Psoas muscle (tissue), 8 donors: ENCODE results near the gene MCRIP2. TPM values are rescaled to one million over a fixed set of nuclear protein-coding genes. Genes with fewer than 3 reads are reported as not detected.

ENCODE experiments used
- ATAC-seq, 4 donors: fragments of 200-7000 bp; cut with Tn5 transposase; one replicate each; pipeline ENCODE4 v1.9.1; 2020; ENCODE audit warnings: moderate library complexity in 3 of 4, mild to moderate bottlenecking in 2 of 4
- DNase-seq, 2 donors: peaks; one replicate each; pipeline ENCODE4 v3.0.0-alpha.2; 2020
- H3K27ac ChIP-seq: fragments of 200-600 bp; one replicate; pipeline ENCODE4 v1.8.0; 2022
- H3K27me3 ChIP-seq, 3 donors: fragments of 200-600 bp in 1 of 3; one replicate each; pipeline versions ENCODE4 v1.6.1 to v1.8.0; 2013 to 2022; ENCODE audit warnings: low read length in 2 of 3, mild to moderate bottlenecking in 2 of 3, moderate library complexity in 1 of 3; ENCODE audit not compliant: insufficient read depth in 3 of 3
- H3K36me3 ChIP-seq, 2 donors: fragments of 200-600 bp in 1 of 2; one replicate each; pipeline versions ENCODE4 v1.6.1 to v1.8.0; 2013 to 2022; ENCODE audit warnings: low read depth in 1 of 2, mild to moderate bottlenecking in 1 of 2, moderate library complexity in 1 of 2; ENCODE audit not compliant: insufficient read depth in 1 of 2
- H3K4me1 ChIP-seq: fragments of 200-600 bp; one replicate; pipeline ENCODE4 v1.8.0; 2022
- H3K4me3 ChIP-seq: fragments of 200-600 bp; one replicate; pipeline ENCODE4 v1.8.0; 2022; ENCODE audit warnings: mild to moderate bottlenecking
- H3K9me3 ChIP-seq: fragments of 200-600 bp; one replicate; pipeline ENCODE4 v1.8.0; 2022
- CTCF ChIP-seq: fragments of 200-600 bp; IDR thresholded peaks from one replicate; pipeline ENCODE4 v1.8.0; 2022; ENCODE audit warnings: antibody characterized with exemption
- WGBS, 3 donors: extraction: QIAGEN DNeasy Blood & Tissue Kit; methylation state at CpG; one replicate each; pipeline versions ENCODE4 v1.1.6 to v1.1.7; 2013; 5-methylcytosine and 5-hydroxymethylcytosine counted together
- intact Hi-C, 2 donors: fragments of 100-400 bp; cut with DNase I; formaldehyde crosslinking; loops; one replicate each; pipeline versions ENCODE4 v1.11.0 to v1.14.2; 2022
- polyA plus RNA-seq, 3 donors: library from polyadenylated mRNA; stranded (reverse); fragments of 200-250 nt; gene quantifications; one replicate each; pipeline ENCODE4 v1.2.3, GENCODE V29; 2013
- total RNA-seq, 4 donors: library from RNA; stranded (reverse); fragmentation: NEBNext Ultra II Directional in 2 of 4; extraction: Animal tissue kit (Norgen Biotek cat#: 25700) in 2 of 4; gene quantifications; one replicate each; pipeline versions ENCODE4 v1.2.1 to v1.2.4, GENCODE V29; 2021 to 2023
- donor health status: healthy with polysubstance abuse.
- donor health status: DM: no; HTN: no; CAD: no; lungs with moderate emphysema.
- donor health status: Bipolar disorder and iron deficiency.
- donor health status: healthy.
- donor health status: DM: yes; HTN: yes; CAD: no.
- donor health status: DM: no; HTN: no; CAD: no.
- donor health status: DM: no; HTN: no; CAD: no.
- donor health status: DM: yes; HTN: yes; CAD: no.

Gene MCRIP2
- total and polyA plus RNA-seq, 7 donors = 61.6 to 124 (median 80.2) TPM

- intact Hi-C loops = no loop called here
- H3K36me3 ChIP-seq = peaks cover 5 to 34% of the 10 kb centered on the region in 2 donors
Measured at GRCh38 chr16:684961-685696, 43.5 kb downstream of the MCRIP2 start.

GRCh38 chr16:685967-686366 is 44.3 kb downstream of the MCRIP2 start:
- 63 to 69% (median 66%) methylated on average over 10 of the region's 10 CpGs for WGBS, 3 donors
- Histone ChIP-seq H3K27ac (no peak overlapping the region), H3K27me3 (no peaks in the 10 kb centered on the region), H3K4me1 (peaks cover 58% of the 10 kb centered on the region), H3K9me3 (no peaks in the 10 kb centered on the region), H3K4me3 (no peak overlapping the region), H3K36me3 (peaks cover 5 to 34% of the 10 kb centered on the region in 2 donors)
- ATAC-seq = no peak
- DNase-seq = peak in 1 of 2 donors; percentile 55
- no peak for TF ChIP-seq CTCF
- intact Hi-C loops = no loop called here

More at GRCh38 chr16:684961-685696, 43.5 kb downstream of the MCRIP2 start:
- peak overlapping the region; percentile 68 for H3K27ac ChIP-seq
- peaks cover 55% of the 10 kb centered on the region for H3K4me1 ChIP-seq
- DNase-seq (peak in 1 of 2 donors; percentile 45), ATAC-seq (no peak)
- no peak for TF ChIP-seq CTCF
- H3K9me3 ChIP-seq = no peaks in the 10 kb centered on the region
- no peaks in the 10 kb centered on the region for H3K27me3 ChIP-seq
- WGBS, 3 donors = 87 to 91% (median 88%) methylated on average over 58 to 61 of the region's 61 CpGs
- H3K4me3 ChIP-seq = peak overlapping the region; percentile 79

GRCh38 chr16:686459-687260 is 45.0 kb downstream of the MCRIP2 start:
- Histone ChIP-seq H3K9me3 (no peaks in the 10 kb centered on the region), H3K36me3 (peaks cover 5 to 31% of the 10 kb centered on the region in 2 donors)
- DNase-seq = no peak

GRCh38 chr16:687499-687898 is 45.9 kb downstream of the MCRIP2 start:
- no peaks in the 10 kb centered on the region for H3K9me3 ChIP-seq
- intact Hi-C loops = no loop called here
- ATAC-seq (no peak), DNase-seq (no peak)
- peaks cover 43% of the 10 kb centered on the region for H3K4me1 ChIP-seq
- no peak overlapping the region for H3K4me3 ChIP-seq
- WGBS, 3 donors = 89 to 94% (median 90%) methylated on average over 19 of the region's 19 CpGs
- no peak for TF ChIP-seq CTCF
- H3K27me3 ChIP-seq = peaks cover 0 to 11% (median 2%) of the 10 kb centered on the region in 3 donors
- H3K27ac ChIP-seq = no peak overlapping the region
- peaks cover 0 to 23% of the 10 kb centered on the region in 2 donors for H3K36me3 ChIP-seq

More at GRCh38 chr16:686459-687260, 45.0 kb downstream of the MCRIP2 start:
- Histone ChIP-seq H3K27ac (no peak overlapping the region), H3K4me1 (peaks cover 51% of the 10 kb centered on the region), H3K27me3 (peaks cover 0 to 3% (median 0%) of the 10 kb centered on the region in 3 donors), H3K4me3 (no peak overlapping the region)
- intact Hi-C loops = no loop called here
- no peak for ATAC-seq
- no peak for TF ChIP-seq CTCF
- 57 to 66% (median 61%) methylated on average over 44 to 51 of the region's 51 CpGs for WGBS, 3 donors
